Keratinocyte (primary cell): ENCODE measurements around the gene CAP1.

Source experiments
- CTCF ChIP-seq, 3 experiments: IDR thresholded peaks in 1 of 3; conservative IDR thresholded peaks in 1 of 3; optimal IDR thresholded peaks in 1 of 3; 2 replicates in 2 of 3; 3 replicates in 1 of 3; pipeline versions ENCODE3 to v1.5.1; 2011; ENCODE audit warnings: low read length in 3 of 3, mild to moderate bottlenecking in 3 of 3, moderate library complexity in 2 of 3, control low read depth in 1 of 3, inconsistent platforms in 1 of 3; ENCODE audit not compliant: insufficient read depth in 2 of 3; ENCODE audit errors: extremely low read depth in 1 of 3
- EZH2 ChIP-seq: IDR thresholded peaks from one replicate; pipeline ENCODE4 v1.6.1; 2012; ENCODE audit warnings: inconsistent platforms, mild to moderate bottlenecking, low read length, moderate library complexity

- TF ChIP-seq CTCF (optimal IDR thresholded peaks at IDR 0.05 in 1 of 3, IDR thresholded peaks at IDR 0.05 in 1 of 3, conservative IDR thresholded peaks at IDR 0.05 in 1 of 3; ENCODE audit: extremely low read depth in 1 of 3, insufficient read depth in 2 of 3, low read length in 3 of 3) (no peak), EZH2 (no peak)
These were observed 17.5 kb downstream of the CAP1 start for GRCh38 chr1:40058097-40058452.
